SK-N-SH treated with all-trans-retinoic acid at 6 μM for 48 hours (cell line): ENCODE data around the gene FNDC11.

ENCODE experiments used
- ATAC-seq: fragments of 200-7000 bp; cut with Tn5 transposase; 3 replicates; pipeline ENCODE4 v1.9.1; 2020; ENCODE audit warnings: mild to moderate bottlenecking, moderate library complexity
- ARNTL ChIP-seq: fragments of 450-650 bp; formaldehyde crosslinking; IDR thresholded peaks from 2 replicates; pipeline ENCODE4 v1.5.0; 2020; ENCODE audit warnings: low read depth, mild to moderate bottlenecking, moderate library complexity, borderline replicate concordance
- BACH2 ChIP-seq: fragments of 250-450 bp; sonication (Bioruptor Pico); IDR thresholded peaks from 2 replicates; pipeline ENCODE4 v1.9.0; 2021; ENCODE audit warnings: mild to moderate bottlenecking, borderline replicate concordance
- CREB5 ChIP-seq: fragments of 250-450 bp; sonication (Bioruptor Pico); IDR thresholded peaks from 2 replicates; pipeline ENCODE4 v1.5.1; 2020; ENCODE audit warnings: low read depth, mild to moderate bottlenecking, moderate library complexity
- CSDC2 ChIP-seq: fragments of 250-450 bp; sonication (Bioruptor Pico); IDR thresholded peaks from 2 replicates; pipeline ENCODE4 v1.5.0; 2020; ENCODE audit warnings: mild to moderate bottlenecking, moderate library complexity
- CSRNP3 ChIP-seq: fragments of 250-450 bp; sonication (Bioruptor Pico); IDR thresholded peaks from 2 replicates; pipeline ENCODE4 v1.5.1; 2021; ENCODE audit warnings: mild to moderate bottlenecking, moderate library complexity
- ESRRG ChIP-seq: fragments of 250-450 bp; sonication (Bioruptor Pico); IDR thresholded peaks from 2 replicates; pipeline ENCODE4 v1.6.1; 2021; ENCODE audit warnings: mild to moderate bottlenecking
- ISL1 ChIP-seq: fragments of 250-450 bp; sonication (Bioruptor Pico); IDR thresholded peaks from 2 replicates; pipeline ENCODE4 v2.1.2; 2022; ENCODE audit warnings: mild to moderate bottlenecking, moderate library complexity
- OSR1 ChIP-seq: fragments of 250-450 bp; sonication (Bioruptor Pico); IDR thresholded peaks from 2 replicates; pipeline ENCODE4 v1.8.0; 2022; ENCODE audit warnings: moderate library complexity, mild to moderate bottlenecking, inconsistent platforms
- PATZ1 ChIP-seq: fragments of 250-450 bp; sonication (Bioruptor Pico); IDR thresholded peaks from 2 replicates; pipeline ENCODE4 v1.8.0; 2020; ENCODE audit warnings: mild to moderate bottlenecking, moderate library complexity, borderline replicate concordance
- POU6F1 ChIP-seq: fragments of 250-450 bp; sonication (Bioruptor Pico); IDR thresholded peaks from 2 replicates; pipeline ENCODE4 v1.8.0; 2021; ENCODE audit warnings: low read depth, mild to moderate bottlenecking, moderate library complexity, borderline replicate concordance
- PPARA ChIP-seq: fragments of 250-450 bp; sonication (Bioruptor Pico); IDR thresholded peaks from 2 replicates; pipeline ENCODE4 v1.5.0; 2020; ENCODE audit warnings: mild to moderate bottlenecking, borderline replicate concordance
- RARB ChIP-seq: fragments of 250-450 bp; sonication (Bioruptor Pico); IDR thresholded peaks from 2 replicates; pipeline ENCODE4 v1.8.0; 2021; ENCODE audit warnings: mild to moderate bottlenecking, moderate library complexity
- SNAI2 ChIP-seq: fragments of 250-450 bp; sonication (Bioruptor Pico); IDR thresholded peaks from 2 replicates; pipeline ENCODE4 v1.5.0; 2020; ENCODE audit warnings: mild to moderate bottlenecking, moderate library complexity
- TCF4 ChIP-seq: fragments of 250-450 bp; sonication (Bioruptor Pico); IDR thresholded peaks from 2 replicates; pipeline ENCODE4 v1.8.0; 2021; ENCODE audit warnings: mild to moderate bottlenecking, moderate library complexity, borderline replicate concordance
- TOX ChIP-seq: fragments of 250-450 bp; sonication (Bioruptor Pico); IDR thresholded peaks from 2 replicates; pipeline ENCODE4 v1.8.0; 2021; ENCODE audit warnings: mild to moderate bottlenecking, moderate library complexity, borderline replicate concordance
- ZFP3 ChIP-seq: fragments of 250-450 bp; sonication (Bioruptor Pico); IDR thresholded peaks from 2 replicates; pipeline ENCODE4 v1.5.0; 2020; ENCODE audit warnings: mild to moderate bottlenecking, moderate library complexity
- ZFP30 ChIP-seq: fragments of 450-650 bp; formaldehyde crosslinking; IDR thresholded peaks from 2 replicates; pipeline ENCODE4 v1.5.0; 2022; ENCODE audit warnings: mild to moderate bottlenecking, moderate library complexity
- ZNF565 ChIP-seq: fragments of 450-650 bp; formaldehyde crosslinking; conservative IDR thresholded peaks from 2 replicates; pipeline ENCODE4 v1.5.0; 2020; ENCODE audit warnings: low read depth, mild to moderate bottlenecking, moderate library complexity
- ZNF70 ChIP-seq: fragments of 450-650 bp; formaldehyde crosslinking; IDR thresholded peaks from 2 replicates; pipeline ENCODE4 v1.5.0; 2020; ENCODE audit warnings: mild to moderate bottlenecking, moderate library complexity
- ZNF8 ChIP-seq: fragments of 450-650 bp; formaldehyde crosslinking; IDR thresholded peaks from 2 replicates; pipeline ENCODE4 v1.5.0; 2020; ENCODE audit warnings: mild to moderate bottlenecking, moderate library complexity

Gene FNDC11

GRCh38 chr20:63560856-63561609 is 7.1 kb downstream of the FNDC11 start:
- ATAC-seq, result no peak
- TF ChIP-seq ISL1 (CRISPR knock-in tag), result no peak
- TF ChIP-seq ZFP3, result no peak
- no peak for TF ChIP-seq ARNTL (CRISPR knock-in tag)
- TF ChIP-seq TCF4 (CRISPR knock-in tag), result no peak
- TF ChIP-seq CSDC2 (CRISPR knock-in tag), result no peak
- TF ChIP-seq PPARA (CRISPR knock-in tag), result no peak
- TF ChIP-seq ZNF8, result no peak
- TF ChIP-seq POU6F1, result no peak
- TF ChIP-seq OSR1 (CRISPR knock-in tag), result no peak
- TF ChIP-seq PATZ1, result no peak
- TF ChIP-seq CSRNP3 (CRISPR knock-in tag), result no peak
- TF ChIP-seq ESRRG (CRISPR knock-in tag), result no peak
- TF ChIP-seq ZFP30, result no peak
- no peak for TF ChIP-seq SNAI2
- TF ChIP-seq BACH2 (CRISPR knock-in tag), result no peak
- no peak for TF ChIP-seq TOX (CRISPR knock-in tag)
- TF ChIP-seq, all 23 proteins: peak for 0

- TF ChIP-seq PPARA (CRISPR knock-in tag) (no peak), POU6F1 (no peak), CREB5 (CRISPR knock-in tag) (no peak), RARB (CRISPR knock-in tag) (no peak), PATZ1 (no peak), ZFP30 (no peak), ZNF565 (no peak), ZNF70 (CRISPR knock-in tag) (no peak), CSDC2 (CRISPR knock-in tag) (no peak), SNAI2 (no peak), ZFP3 (no peak), TOX (CRISPR knock-in tag) (no peak), ESRRG (CRISPR knock-in tag) (no peak)
Observed at GRCh38 chr20:63561624-63562396, 7.9 kb downstream of the FNDC11 start.

More at GRCh38 chr20:63561624-63562396, 7.9 kb downstream of the FNDC11 start:
- no peak for ATAC-seq
